ENCODE data around the gene TTLL3. TPM values are rescaled to one million over a fixed set of nuclear protein-coding genes. Genes with fewer than 3 reads are reported as not detected.

The TTLL3 gene
- total and polyA plus RNA-seq, 2 of the 13 experiments (the other 11 are each of a cell fraction or from before 2014, with no cell fraction given) = 9.5 to 51.2 TPM

GRCh38 chr3:9862391-9863057, 52.5 kb downstream of the TTLL3 start (continued):
- TF ChIP-seq ZNF781 (CRISPR knock-in tag; IDR thresholded peaks at IDR 0.05; ENCODE audit: borderline replicate concordance, not compliant biosample characterization) = no peak
- TF ChIP-seq PHF5A (CRISPR knock-in tag; IDR thresholded peaks at IDR 0.05; ENCODE audit: low read depth, unreplicated experiment) = no peak
- no peak for TF ChIP-seq FOSL1 (CRISPR knock-in tag; IDR thresholded peaks at IDR 0.05; ENCODE audit: borderline replicate concordance)
- peak; percentile 42; the same call in 1 of the 2 replicates for TF ChIP-seq ZFY (CRISPR knock-in tag; IDR thresholded peaks at IDR 0.05)
- no peak for TF ChIP-seq NFAT5 (CRISPR knock-in tag; IDR thresholded peaks at IDR 0.05)
- no peak for TF ChIP-seq NR1H2 (CRISPR knock-in tag; IDR thresholded peaks at IDR 0.05; ENCODE audit: borderline replicate concordance, low read depth)
- no peak for TF ChIP-seq NR2F2 (IDR thresholded peaks at IDR 0.05; ENCODE audit: borderline replicate concordance, low read depth)
- TF ChIP-seq FOXA3 (CRISPR knock-in tag; IDR thresholded peaks at IDR 0.05) = peak; percentile 51
- TF ChIP-seq TBX2 (CRISPR knock-in tag; IDR thresholded peaks at IDR 0.05; ENCODE audit: borderline replicate concordance) = peak; percentile 61; the same call in 1 of the 2 replicates
- TF ChIP-seq ZNF577 (CRISPR knock-in tag; IDR thresholded peaks at IDR 0.05; ENCODE audit: borderline replicate concordance, low read depth) = no peak
- no peak for TF ChIP-seq FOXP1 (IDR thresholded peaks at IDR 0.05)
- no peak for TF ChIP-seq FOXP1 (CRISPR knock-in tag; IDR thresholded peaks at IDR 0.05)
- 0 out of 2 replicates have a peak, but pooled peaks have one; percentile 32 for TF ChIP-seq ZNF740 (CRISPR knock-in tag; IDR thresholded peaks at IDR 0.05)
- no peak for TF ChIP-seq ARID3A (IDR thresholded peaks at IDR 0.05; ENCODE audit: low read depth, low read length)
- peak; percentile 55; the same call in 1 of the 2 replicates for TF ChIP-seq ZNF362 (CRISPR knock-in tag; IDR thresholded peaks at IDR 0.05; ENCODE audit: borderline replicate concordance)
- TF ChIP-seq ZNF383 (CRISPR knock-in tag; IDR thresholded peaks at IDR 0.05; ENCODE audit: borderline replicate concordance) = no peak
- no peak for TF ChIP-seq CREB1 (IDR thresholded peaks at IDR 0.05)
- TF ChIP-seq CREB1 (CRISPR knock-in tag; IDR thresholded peaks at IDR 0.05) = no peak
- TF ChIP-seq TERF1 (CRISPR knock-in tag; IDR thresholded peaks at IDR 0.05) = no peak
- no peak for TF ChIP-seq SNRNP70 (IDR thresholded peaks at IDR 0.05; ENCODE audit: low read depth, low read length)

Measured in HepG2 (cell line).